ENCODE measurements around the gene KAZN. TPM values are rescaled to one million over a fixed set of nuclear protein-coding genes. Genes with fewer than 3 reads are reported as not detected.

Gene KAZN
- total RNA-seq, 1 donor from 2014 or later, result 3.7 TPM

DNA sequence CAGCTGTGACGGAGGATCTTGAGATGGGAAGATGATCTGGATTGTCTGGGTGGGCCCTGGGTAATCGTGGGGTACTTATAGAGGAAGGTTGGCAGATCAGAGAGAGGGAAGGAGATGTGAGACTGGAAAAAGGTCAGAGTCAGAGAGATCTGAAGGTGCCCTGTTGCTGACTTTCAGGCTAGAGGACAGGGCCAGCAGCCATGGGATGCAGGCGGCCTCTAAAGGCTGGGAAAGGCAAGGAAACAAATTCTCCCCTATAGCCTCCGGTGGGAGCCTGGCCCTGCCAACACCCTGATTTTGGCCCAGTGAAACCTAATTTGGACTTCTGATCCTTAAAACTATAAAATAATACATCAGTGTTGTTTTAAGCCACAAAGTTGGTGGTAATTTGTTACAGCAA, 401.5 kb downstream of the KAZN start:
- Histone ChIP-seq H3K9me3 (ENCODE audit: control insufficient read depth in 3 of 3, low read length in 3 of 3) (no peaks in the 10 kb centered on the region), H3K27me3 (ENCODE audit: control insufficient read depth in 3 of 3, insufficient read depth in 3 of 3, low read length in 3 of 3) (no peaks in the 10 kb centered on the region)

DNA sequence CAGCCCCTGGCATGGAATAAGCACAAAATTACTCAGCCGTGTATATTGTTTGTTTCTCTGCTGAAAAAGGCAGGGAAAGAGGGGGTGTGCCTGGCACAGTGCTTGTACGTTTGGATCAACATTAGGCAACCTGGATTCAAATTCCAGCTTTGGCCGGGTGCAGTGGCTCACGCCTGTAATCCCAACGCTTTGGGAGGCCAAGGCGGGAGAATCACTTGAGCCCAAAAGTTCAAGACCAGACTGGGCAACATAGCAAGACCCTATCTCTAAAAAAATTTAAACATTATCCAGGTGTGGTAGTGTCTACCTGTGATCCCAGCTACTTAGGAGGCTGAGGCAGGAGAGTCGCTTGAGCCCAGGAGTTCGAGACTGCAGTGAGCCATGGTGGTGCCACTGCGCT, 402.2 kb downstream of the KAZN start:
- H3K4me3 ChIP-seq (ENCODE audit: low read length in 3 of 3), result no peak overlapping the region
- no peaks in the 10 kb centered on the region for H3K36me3 ChIP-seq (ENCODE audit: control insufficient read depth in 3 of 3, insufficient read depth in 3 of 3, low read length in 3 of 3)
- H3K4me1 ChIP-seq (ENCODE audit: control insufficient read depth in 3 of 3, insufficient read depth in 3 of 3, low read length in 3 of 3), result peaks cover 0 to 5% (median 0%) of the 10 kb centered on the region in 3 donors
- H3K9ac ChIP-seq (ENCODE audit: low read depth in 1 of 3, low read length in 3 of 3), result no peak overlapping the region
- no peak overlapping the region for H3K27ac ChIP-seq (ENCODE audit: low read depth, low read length)
- no peaks in the 10 kb centered on the region for H3K27me3 ChIP-seq (ENCODE audit: control insufficient read depth in 3 of 3, insufficient read depth in 3 of 3, low read length in 3 of 3)
- H3K9me3 ChIP-seq (ENCODE audit: control insufficient read depth in 3 of 3, low read length in 3 of 3), result no peaks in the 10 kb centered on the region

More for the DNA sequence above, 401.5 kb downstream of the KAZN start:
- H3K36me3 ChIP-seq (ENCODE audit: control insufficient read depth in 3 of 3, insufficient read depth in 3 of 3, low read length in 3 of 3), result no peaks in the 10 kb centered on the region
- H3K9ac ChIP-seq (ENCODE audit: low read depth in 1 of 3, low read length in 3 of 3), result no peak overlapping the region
- H3K4me1 ChIP-seq (ENCODE audit: control insufficient read depth in 3 of 3, insufficient read depth in 3 of 3, low read length in 3 of 3), result peaks cover 0 to 5% (median 0%) of the 10 kb centered on the region in 3 donors
- H3K27ac ChIP-seq (ENCODE audit: low read depth, low read length), result no peak overlapping the region
- H3K4me3 ChIP-seq (ENCODE audit: low read length in 3 of 3), result no peak overlapping the region

DNA sequence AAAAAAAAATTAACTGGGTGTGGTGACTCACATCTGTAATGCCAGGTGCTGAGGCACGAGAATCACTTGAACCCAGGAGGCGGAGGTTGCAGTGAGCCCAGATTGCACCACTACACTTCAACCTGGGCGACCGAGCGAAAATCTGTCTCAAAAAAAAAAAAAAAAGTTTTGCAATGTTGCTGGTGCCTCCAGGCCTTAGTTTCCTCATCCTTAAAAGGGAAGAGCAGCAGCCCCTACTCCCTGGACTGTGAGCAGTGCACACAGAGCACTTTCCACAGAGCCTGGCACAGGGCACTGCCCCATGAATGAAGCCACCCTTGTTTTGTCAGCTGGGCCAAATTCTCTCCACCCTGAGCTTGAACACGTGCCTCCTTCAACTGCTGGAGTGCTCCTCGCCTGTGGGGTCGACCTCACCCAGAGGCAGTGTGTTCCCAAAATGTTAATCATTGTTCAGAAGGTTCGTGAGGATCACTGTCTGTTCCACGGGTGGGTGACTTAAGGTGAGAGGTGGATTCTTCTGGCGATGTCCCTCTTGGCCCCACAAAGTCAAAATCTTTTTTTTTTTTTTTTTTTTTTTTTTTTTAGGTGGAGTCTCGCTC, 402.9 kb downstream of the KAZN start:
- no peaks in the 10 kb centered on the region for H3K36me3 ChIP-seq (ENCODE audit: control insufficient read depth in 3 of 3, insufficient read depth in 3 of 3, low read length in 3 of 3)
- no peak overlapping the region for H3K4me3 ChIP-seq (ENCODE audit: low read length in 3 of 3)
- H3K27ac ChIP-seq (ENCODE audit: low read depth, low read length), result no peak overlapping the region
- H3K4me1 ChIP-seq (ENCODE audit: control insufficient read depth in 3 of 3, insufficient read depth in 3 of 3, low read length in 3 of 3), result peaks cover 0 to 3% (median 0%) of the 10 kb centered on the region in 3 donors
- no peak overlapping the region for H3K9ac ChIP-seq (ENCODE audit: low read depth in 1 of 3, low read length in 3 of 3)
- no peaks in the 10 kb centered on the region for H3K9me3 ChIP-seq (ENCODE audit: control insufficient read depth in 3 of 3, low read length in 3 of 3)
- H3K27me3 ChIP-seq (ENCODE audit: control insufficient read depth in 3 of 3, insufficient read depth in 3 of 3, low read length in 3 of 3), result no peaks in the 10 kb centered on the region

DNA sequence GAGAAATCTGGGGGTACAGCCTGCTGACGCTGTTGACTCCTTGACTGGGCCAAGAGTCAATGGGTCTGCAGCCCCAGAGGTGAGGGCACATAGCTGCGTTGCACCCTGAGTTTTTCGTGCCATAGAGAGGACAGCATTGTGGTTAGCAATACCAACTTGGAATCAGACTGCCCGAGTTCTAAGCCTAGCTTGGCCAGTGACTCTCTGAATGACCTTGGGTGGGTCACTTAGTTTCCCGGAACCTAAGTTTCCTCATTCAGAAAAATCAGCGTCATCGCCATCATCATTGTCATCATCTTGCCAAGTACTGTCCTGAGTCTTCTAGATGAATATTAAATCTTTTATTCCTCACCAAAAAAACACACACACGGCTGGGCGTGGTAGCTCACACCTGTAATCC, 403.8 kb downstream of the KAZN start:
- Histone ChIP-seq H3K9ac (ENCODE audit: low read depth in 1 of 3, low read length in 3 of 3) (no peak overlapping the region), H3K36me3 (ENCODE audit: control insufficient read depth in 3 of 3, insufficient read depth in 3 of 3, low read length in 3 of 3) (no peaks in the 10 kb centered on the region), H3K4me1 (ENCODE audit: control insufficient read depth in 3 of 3, insufficient read depth in 3 of 3, low read length in 3 of 3) (peaks cover 0 to 3% (median 0%) of the 10 kb centered on the region in 3 donors), H3K27ac (ENCODE audit: low read depth, low read length) (no peak overlapping the region), H3K4me3 (ENCODE audit: low read length in 3 of 3) (no peak overlapping the region), H3K27me3 (ENCODE audit: control insufficient read depth in 3 of 3, insufficient read depth in 3 of 3, low read length in 3 of 3) (no peaks in the 10 kb centered on the region), H3K9me3 (ENCODE audit: control insufficient read depth in 3 of 3, low read length in 3 of 3) (no peaks in the 10 kb centered on the region)

DNA sequence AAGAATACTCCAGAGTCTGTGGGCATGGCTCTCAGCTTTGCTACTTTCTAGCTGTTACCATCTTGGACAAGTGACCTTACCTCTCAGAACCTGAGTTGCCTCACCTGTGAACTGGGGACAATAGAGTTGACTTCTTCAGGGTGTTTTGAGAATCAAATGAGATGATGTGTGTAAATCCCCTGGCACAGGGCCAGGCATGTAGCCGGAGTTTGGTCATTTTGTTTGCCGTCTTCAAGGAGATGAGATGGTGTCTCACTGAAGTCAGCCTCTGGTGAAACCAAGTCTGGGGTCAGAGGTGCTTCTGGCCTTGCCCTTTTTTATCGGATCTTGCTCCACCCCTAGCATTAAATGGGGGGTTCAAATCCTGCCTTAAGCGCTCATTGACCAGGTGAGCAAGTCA, 405.9 kb downstream of the KAZN start:
- H3K27ac ChIP-seq (ENCODE audit: low read depth, low read length), result no peak overlapping the region
- H3K9me3 ChIP-seq (ENCODE audit: control insufficient read depth in 3 of 3, low read length in 3 of 3), result no peaks in the 10 kb centered on the region
- no peak overlapping the region for H3K4me3 ChIP-seq (ENCODE audit: low read length in 3 of 3)
- H3K4me1 ChIP-seq (ENCODE audit: control insufficient read depth in 3 of 3, insufficient read depth in 3 of 3, low read length in 3 of 3), result peaks cover 3 to 15% (median 11%) of the 10 kb centered on the region in 3 donors
- no peak overlapping the region for H3K9ac ChIP-seq (ENCODE audit: low read depth in 1 of 3, low read length in 3 of 3)
- peaks cover 0 to 2% (median 0%) of the 10 kb centered on the region in 3 donors for H3K27me3 ChIP-seq (ENCODE audit: control insufficient read depth in 3 of 3, insufficient read depth in 3 of 3, low read length in 3 of 3)
- H3K36me3 ChIP-seq (ENCODE audit: control insufficient read depth in 3 of 3, insufficient read depth in 3 of 3, low read length in 3 of 3), result no peaks in the 10 kb centered on the region

DNA sequence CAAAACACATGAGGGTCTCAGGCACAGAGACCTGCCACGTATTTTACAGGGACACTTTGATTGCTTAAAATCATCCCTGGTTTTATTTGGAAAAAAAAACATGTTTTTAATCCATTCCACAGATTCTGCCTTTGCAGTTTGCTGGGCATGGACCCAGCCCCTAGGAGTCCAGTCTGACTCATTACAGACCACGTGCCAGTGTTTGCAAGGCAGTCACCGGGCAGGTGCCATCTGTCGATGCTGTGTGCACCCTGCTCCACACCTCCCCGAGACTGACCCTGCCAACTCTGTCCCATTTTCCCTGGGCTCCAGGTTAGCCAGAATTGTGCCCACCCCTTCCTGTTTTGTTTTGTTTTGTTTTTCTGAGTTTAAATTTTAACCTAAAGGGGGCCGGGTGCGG, 406.6 kb downstream of the KAZN start:
- H3K9me3 ChIP-seq (ENCODE audit: control insufficient read depth in 3 of 3, low read length in 3 of 3), result no peaks in the 10 kb centered on the region

DNA sequence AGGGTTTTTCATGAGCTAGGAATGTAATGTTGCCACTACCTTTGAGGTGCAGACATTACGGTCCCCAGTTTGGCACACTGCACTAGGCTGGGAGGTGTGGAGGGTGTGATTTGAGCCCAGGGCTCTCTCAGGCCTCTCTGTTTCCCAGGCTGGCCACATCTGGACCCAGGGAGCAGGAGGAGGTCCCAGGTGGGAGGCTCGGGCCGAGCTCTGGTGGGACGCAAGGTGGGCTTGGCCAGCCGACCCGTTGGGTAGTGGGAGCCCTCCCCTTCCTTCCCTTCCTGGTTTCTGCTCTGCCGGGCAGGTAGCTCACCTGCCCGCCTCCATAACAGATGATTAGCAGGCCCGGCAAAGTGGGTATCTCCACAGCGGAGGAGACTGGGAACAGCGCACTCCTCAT, 408.9 kb downstream of the KAZN start:
- H3K4me3 ChIP-seq (ENCODE audit: low read length in 3 of 3), result no peak overlapping the region
- no peaks in the 10 kb centered on the region for H3K36me3 ChIP-seq (ENCODE audit: control insufficient read depth in 3 of 3, insufficient read depth in 3 of 3, low read length in 3 of 3)
- H3K9me3 ChIP-seq (ENCODE audit: control insufficient read depth in 3 of 3, low read length in 3 of 3), result no peaks in the 10 kb centered on the region
- no peak overlapping the region for H3K9ac ChIP-seq (ENCODE audit: low read depth in 1 of 3, low read length in 3 of 3)
- peaks cover 0 to 3% (median 3%) of the 10 kb centered on the region in 3 donors for H3K27me3 ChIP-seq (ENCODE audit: control insufficient read depth in 3 of 3, insufficient read depth in 3 of 3, low read length in 3 of 3)
- H3K27ac ChIP-seq (ENCODE audit: low read depth, low read length), result peak overlapping the region; percentile 51
- peaks cover 3 to 15% (median 11%) of the 10 kb centered on the region in 3 donors for H3K4me1 ChIP-seq (ENCODE audit: control insufficient read depth in 3 of 3, insufficient read depth in 3 of 3, low read length in 3 of 3)

More for the DNA sequence above, 406.6 kb downstream of the KAZN start:
- Histone ChIP-seq H3K36me3 (ENCODE audit: control insufficient read depth in 3 of 3, insufficient read depth in 3 of 3, low read length in 3 of 3) (no peaks in the 10 kb centered on the region), H3K27ac (ENCODE audit: low read depth, low read length) (no peak overlapping the region), H3K4me3 (ENCODE audit: low read length in 3 of 3) (no peak overlapping the region), H3K4me1 (ENCODE audit: control insufficient read depth in 3 of 3, insufficient read depth in 3 of 3, low read length in 3 of 3) (peaks cover 3 to 15% (median 11%) of the 10 kb centered on the region in 3 donors), H3K9ac (ENCODE audit: low read depth in 1 of 3, low read length in 3 of 3) (no peak overlapping the region), H3K27me3 (ENCODE audit: control insufficient read depth in 3 of 3, insufficient read depth in 3 of 3, low read length in 3 of 3) (peaks cover 0 to 3% (median 0%) of the 10 kb centered on the region in 3 donors)

DNA sequence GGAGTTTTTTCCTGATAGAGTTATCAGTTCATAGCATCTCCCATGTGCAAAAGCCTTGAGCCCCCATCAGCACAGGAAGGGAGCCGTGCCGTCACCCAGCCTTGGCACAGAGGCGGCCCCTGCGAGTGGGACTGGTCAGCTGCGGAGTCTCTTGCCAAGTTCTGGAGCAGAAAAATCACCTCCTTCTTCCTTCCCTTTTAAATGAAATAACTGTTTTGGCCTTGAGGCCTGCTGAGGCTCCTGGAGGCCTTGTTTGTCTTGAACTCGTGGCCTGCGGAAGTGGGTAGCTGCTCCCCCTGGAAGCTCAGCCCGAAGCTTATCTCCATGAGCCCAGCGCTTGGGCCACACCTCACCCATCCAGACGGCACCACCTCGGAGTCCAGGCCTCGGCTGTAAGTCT, 409.4 kb downstream of the KAZN start:
- Histone ChIP-seq H3K9ac (ENCODE audit: low read depth in 1 of 3, low read length in 3 of 3) (no peak overlapping the region), H3K27me3 (ENCODE audit: control insufficient read depth in 3 of 3, insufficient read depth in 3 of 3, low read length in 3 of 3) (peaks cover 0 to 3% (median 3%) of the 10 kb centered on the region in 3 donors), H3K4me3 (ENCODE audit: low read length in 3 of 3) (no peak overlapping the region), H3K27ac (ENCODE audit: low read depth, low read length) (peak overlapping the region; percentile 58), H3K4me1 (ENCODE audit: control insufficient read depth in 3 of 3, insufficient read depth in 3 of 3, low read length in 3 of 3) (peaks cover 3 to 15% (median 11%) of the 10 kb centered on the region in 3 donors), H3K9me3 (ENCODE audit: control insufficient read depth in 3 of 3, low read length in 3 of 3) (no peaks in the 10 kb centered on the region), H3K36me3 (ENCODE audit: control insufficient read depth in 3 of 3, insufficient read depth in 3 of 3, low read length in 3 of 3) (no peaks in the 10 kb centered on the region)

DNA sequence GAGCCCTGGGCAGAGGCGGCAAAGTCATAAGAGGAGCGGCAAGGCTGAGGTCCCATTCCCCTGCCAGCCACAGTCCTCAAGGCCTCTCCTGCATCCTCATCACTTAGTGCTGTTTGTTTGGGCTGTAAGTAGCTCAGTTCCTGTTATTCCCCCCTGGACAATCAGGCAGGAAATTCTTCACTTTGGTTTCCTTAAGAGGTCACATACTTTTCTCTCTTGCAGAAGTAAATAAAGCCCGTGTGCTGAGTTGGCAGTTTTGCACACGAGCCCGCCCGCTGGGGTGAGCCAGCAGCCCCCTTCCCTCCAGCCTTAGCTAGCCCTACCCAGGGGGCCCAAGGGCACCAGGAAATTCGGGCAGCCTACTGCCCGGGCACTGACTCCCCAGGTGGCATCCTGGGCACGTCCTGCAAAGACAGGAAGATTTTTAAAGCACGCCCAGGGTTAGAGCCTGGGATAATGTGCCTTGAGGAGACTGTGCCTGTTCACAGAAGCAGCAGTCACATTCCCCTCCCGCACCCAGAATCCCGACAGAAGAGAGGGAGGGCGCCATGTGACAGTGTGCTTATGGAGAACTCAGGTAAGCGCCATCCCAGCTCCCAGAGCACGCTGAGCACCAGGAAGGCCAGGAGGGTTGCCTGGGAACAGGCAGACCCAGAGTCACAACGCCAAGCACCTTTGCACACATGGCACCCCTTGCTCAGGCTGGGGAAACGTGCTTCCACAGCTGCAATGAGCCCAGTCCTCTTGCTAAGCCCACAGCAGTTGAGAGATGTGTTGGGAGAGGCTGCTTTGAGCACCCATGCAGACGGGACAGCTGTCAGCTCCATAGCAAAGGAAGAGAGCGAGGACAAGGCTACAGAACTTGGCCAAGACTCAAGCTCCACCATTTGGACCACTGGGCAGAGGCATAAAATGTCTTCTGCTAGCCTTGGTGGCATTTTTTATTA, 410.6 kb downstream of the KAZN start:
- no peaks in the 10 kb centered on the region for H3K9me3 ChIP-seq (ENCODE audit: control insufficient read depth in 3 of 3, low read length in 3 of 3)
- no peak overlapping the region for H3K4me3 ChIP-seq (ENCODE audit: low read length in 3 of 3)
- H3K27me3 ChIP-seq (ENCODE audit: control insufficient read depth in 3 of 3, insufficient read depth in 3 of 3, low read length in 3 of 3), result peaks cover 0 to 3% (median 3%) of the 10 kb centered on the region in 3 donors
- peak overlapping the region; percentile 58 for H3K27ac ChIP-seq (ENCODE audit: low read depth, low read length)
- H3K9ac ChIP-seq (ENCODE audit: low read depth in 1 of 3, low read length in 3 of 3), result no peak overlapping the region
- peaks cover 3 to 15% (median 11%) of the 10 kb centered on the region in 3 donors for H3K4me1 ChIP-seq (ENCODE audit: control insufficient read depth in 3 of 3, insufficient read depth in 3 of 3, low read length in 3 of 3)
- no peaks in the 10 kb centered on the region for H3K36me3 ChIP-seq (ENCODE audit: control insufficient read depth in 3 of 3, insufficient read depth in 3 of 3, low read length in 3 of 3)

DNA sequence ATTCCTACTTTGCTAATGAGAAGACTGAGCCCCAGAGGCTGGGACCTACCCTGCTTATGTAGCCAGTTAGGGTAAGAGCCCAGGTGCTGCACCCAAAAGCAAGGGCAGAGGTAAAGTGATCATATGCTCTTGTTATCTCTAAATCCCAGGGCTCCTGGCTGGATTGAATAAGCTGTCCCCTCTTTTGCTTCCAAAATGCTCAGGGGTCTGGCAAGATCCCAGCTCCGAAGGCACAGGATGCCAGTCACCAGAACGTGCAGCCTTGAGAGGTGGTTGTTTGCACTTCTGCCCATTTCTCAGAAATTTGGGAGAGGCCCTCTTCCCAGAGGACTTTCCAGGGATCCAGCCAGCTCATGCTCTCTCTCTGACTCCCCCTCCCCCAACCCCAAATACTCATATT, 412.7 kb downstream of the KAZN start:
- no peak overlapping the region for H3K9ac ChIP-seq (ENCODE audit: low read depth in 1 of 3, low read length in 3 of 3)
- no peaks in the 10 kb centered on the region for H3K36me3 ChIP-seq (ENCODE audit: control insufficient read depth in 3 of 3, insufficient read depth in 3 of 3, low read length in 3 of 3)
- H3K4me1 ChIP-seq (ENCODE audit: control insufficient read depth in 3 of 3, insufficient read depth in 3 of 3, low read length in 3 of 3), result peaks cover 3 to 15% (median 11%) of the 10 kb centered on the region in 3 donors
- no peak overlapping the region for H3K27ac ChIP-seq (ENCODE audit: low read depth, low read length)
- no peaks in the 10 kb centered on the region for H3K9me3 ChIP-seq (ENCODE audit: control insufficient read depth in 3 of 3, low read length in 3 of 3)
- H3K27me3 ChIP-seq (ENCODE audit: control insufficient read depth in 3 of 3, insufficient read depth in 3 of 3, low read length in 3 of 3), result peaks cover 3 to 9% (median 6%) of the 10 kb centered on the region in 3 donors
- H3K4me3 ChIP-seq (ENCODE audit: low read length in 3 of 3), result no peak overlapping the region
